ENCODE results near the gene ADIPOQ. TPM values are rescaled to one million over a fixed set of nuclear protein-coding genes. Genes with fewer than 3 reads are reported as not detected.

Gene ADIPOQ
- total RNA-seq, 1 donor from 2014 or later, result 0.05 TPM

DNA sequence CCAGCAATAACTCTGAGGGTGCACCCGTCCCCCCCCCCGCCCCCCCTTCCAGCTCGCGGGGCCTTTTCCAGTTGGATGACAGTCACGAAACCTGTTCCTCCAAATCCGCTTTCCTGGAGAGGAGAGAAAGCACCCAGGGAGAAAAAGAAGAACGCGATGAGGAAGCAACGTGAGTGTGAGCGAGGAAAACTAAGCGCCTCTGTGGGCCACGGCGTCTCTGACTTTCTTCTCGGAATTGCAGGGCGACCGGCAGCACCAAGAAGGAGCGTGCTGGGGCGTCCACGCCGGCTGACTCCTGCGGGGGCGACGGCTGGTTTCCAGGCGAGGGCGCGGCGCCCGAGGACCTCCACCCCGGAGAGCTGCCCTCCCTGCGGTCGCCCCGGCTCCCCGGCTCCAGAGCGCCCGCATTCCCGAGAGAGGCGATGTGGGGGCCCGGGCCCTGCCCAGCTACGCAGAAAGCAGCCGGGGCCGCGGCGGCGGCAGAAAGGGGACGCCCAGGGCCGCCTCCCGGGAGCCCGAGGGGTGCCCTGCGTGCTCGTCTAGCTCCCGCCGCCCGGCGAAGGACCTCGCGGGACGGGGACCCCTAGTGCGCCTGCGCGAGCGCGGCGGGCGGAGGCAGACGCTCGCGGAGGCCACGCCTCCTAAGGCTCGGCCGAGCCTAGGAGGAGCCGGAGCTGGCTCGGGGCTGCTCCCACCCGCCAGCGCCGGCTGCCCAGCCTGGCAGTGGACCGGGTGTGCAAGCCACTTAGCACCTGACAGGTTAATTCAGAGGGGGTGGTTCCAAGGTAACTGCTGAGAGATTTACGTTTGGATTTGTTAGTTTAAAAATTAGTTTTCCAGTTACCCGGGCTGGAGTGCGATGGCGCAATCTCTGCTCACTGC lies 15.3 kb upstream of the ADIPOQ start:
- TF ChIP-seq, protein P1, sequence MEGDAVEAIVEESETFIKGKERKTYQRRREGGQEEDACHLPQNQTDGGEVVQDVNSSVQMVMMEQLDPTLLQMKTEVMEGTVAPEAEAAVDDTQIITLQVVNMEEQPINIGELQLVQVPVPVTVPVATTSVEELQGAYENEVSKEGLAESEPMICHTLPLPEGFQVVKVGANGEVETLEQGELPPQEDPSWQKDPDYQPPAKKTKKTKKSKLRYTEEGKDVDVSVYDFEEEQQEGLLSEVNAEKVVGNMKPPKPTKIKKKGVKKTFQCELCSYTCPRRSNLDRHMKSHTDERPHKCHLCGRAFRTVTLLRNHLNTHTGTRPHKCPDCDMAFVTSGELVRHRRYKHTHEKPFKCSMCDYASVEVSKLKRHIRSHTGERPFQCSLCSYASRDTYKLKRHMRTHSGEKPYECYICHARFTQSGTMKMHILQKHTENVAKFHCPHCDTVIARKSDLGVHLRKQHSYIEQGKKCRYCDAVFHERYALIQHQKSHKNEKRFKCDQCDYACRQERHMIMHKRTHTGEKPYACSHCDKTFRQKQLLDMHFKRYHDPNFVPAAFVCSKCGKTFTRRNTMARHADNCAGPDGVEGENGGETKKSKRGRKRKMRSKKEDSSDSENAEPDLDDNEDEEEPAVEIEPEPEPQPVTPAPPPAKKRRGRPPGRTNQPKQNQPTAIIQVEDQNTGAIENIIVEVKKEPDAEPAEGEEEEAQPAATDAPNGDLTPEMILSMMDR (IDR thresholded peaks at IDR 0.05), result peak; percentile 9
- Mint-ChIP-seq H3K27ac (ENCODE audit: unreplicated experiment) (no peak overlapping the region), H3K4me1 (ENCODE audit: low read depth) (peaks cover 39% of the 10 kb centered on the region), H3K9me3 (ENCODE audit: low read depth) (no peaks in the 10 kb centered on the region), H3K27me3 (ENCODE audit: low read depth) (peaks cover 36% of the 10 kb centered on the region), H3K36me3 (ENCODE audit: low read depth) (no peaks in the 10 kb centered on the region), H3K4me3 (ENCODE audit: unreplicated experiment) (peak overlapping the region; percentile 70)
- DNase-seq (ENCODE audit: low spot score), result peak; percentile 89

DNA sequence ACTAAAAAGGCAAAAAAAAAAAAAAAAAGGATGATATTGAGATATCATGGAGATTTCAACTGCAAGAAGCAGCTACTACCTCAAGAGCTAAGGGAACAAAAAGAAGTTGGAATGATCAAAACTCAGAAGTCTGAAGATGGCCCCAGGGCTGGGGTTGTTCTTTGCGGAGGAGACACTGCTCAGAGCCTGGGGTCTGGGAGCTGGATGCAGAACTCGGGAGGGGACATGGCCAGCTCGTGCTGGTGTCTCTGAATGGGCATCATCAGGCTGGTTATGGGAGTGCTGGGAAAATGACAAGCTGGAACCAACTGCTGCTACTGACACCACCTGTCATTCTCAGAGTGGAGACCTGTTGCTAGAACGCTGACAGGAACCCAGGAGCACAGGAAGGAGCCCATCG lies 14.2 kb upstream of the ADIPOQ start:
- H3K4me1 Mint-ChIP-seq (ENCODE audit: low read depth), result peaks cover 32% of the 10 kb centered on the region
- peaks cover 40% of the 10 kb centered on the region for H3K27me3 Mint-ChIP-seq (ENCODE audit: low read depth)

GRCh38 chr3:186831798-186832197 lies 10.7 kb upstream of the ADIPOQ start:
- Mint-ChIP-seq H3K9me3 (ENCODE audit: low read depth) (no peaks in the 10 kb centered on the region), H3K27me3 (ENCODE audit: low read depth) (peaks cover 48% of the 10 kb centered on the region), H3K4me1 (ENCODE audit: low read depth) (peaks cover 5% of the 10 kb centered on the region), H3K36me3 (ENCODE audit: low read depth) (peaks cover 2% of the 10 kb centered on the region), H3K27ac (ENCODE audit: unreplicated experiment) (no peak overlapping the region), H3K4me3 (ENCODE audit: unreplicated experiment) (no peak overlapping the region)
- DNase-seq (ENCODE audit: low spot score), result no peak
- TF ChIP-seq, protein P1 (IDR thresholded peaks at IDR 0.05), result no peak

More for the DNA sequence above, 14.2 kb upstream of the ADIPOQ start:
- no peaks in the 10 kb centered on the region for H3K9me3 Mint-ChIP-seq (ENCODE audit: low read depth)
- TF ChIP-seq, protein P1 (IDR thresholded peaks at IDR 0.05), result no peak
- no peak overlapping the region for H3K4me3 Mint-ChIP-seq (ENCODE audit: unreplicated experiment)
- no peak overlapping the region for H3K27ac Mint-ChIP-seq (ENCODE audit: unreplicated experiment)
- H3K36me3 Mint-ChIP-seq (ENCODE audit: low read depth), result no peaks in the 10 kb centered on the region
- no peak for DNase-seq (ENCODE audit: low spot score)

- H3K27me3 Mint-ChIP-seq (ENCODE audit: low read depth), result peaks cover 48% of the 10 kb centered on the region
- TF ChIP-seq, protein P1 (IDR thresholded peaks at IDR 0.05), result no peak
- no peak for DNase-seq (ENCODE audit: low spot score)
- no peaks in the 10 kb centered on the region for H3K9me3 Mint-ChIP-seq (ENCODE audit: low read depth)
- no peak overlapping the region for H3K4me3 Mint-ChIP-seq (ENCODE audit: unreplicated experiment)
- peaks cover 2% of the 10 kb centered on the region for H3K36me3 Mint-ChIP-seq (ENCODE audit: low read depth)
- no peak overlapping the region for H3K27ac Mint-ChIP-seq (ENCODE audit: unreplicated experiment)
- peaks cover 2% of the 10 kb centered on the region for H3K4me1 Mint-ChIP-seq (ENCODE audit: low read depth)
These were observed 10.2 kb upstream of the ADIPOQ start for GRCh38 chr3:186832276-186832675.

- no peaks in the 10 kb centered on the region for H3K9me3 Mint-ChIP-seq (ENCODE audit: low read depth)
- H3K4me1 Mint-ChIP-seq (ENCODE audit: low read depth), result peaks cover 19% of the 10 kb centered on the region
- H3K27me3 Mint-ChIP-seq (ENCODE audit: low read depth), result peaks cover 5% of the 10 kb centered on the region
- H3K4me3 Mint-ChIP-seq (ENCODE audit: unreplicated experiment), result no peak overlapping the region
- TF ChIP-seq, protein P1 (IDR thresholded peaks at IDR 0.05), result no peak
- H3K27ac Mint-ChIP-seq (ENCODE audit: unreplicated experiment), result peak overlapping the region; percentile 83
- no peak for DNase-seq (ENCODE audit: low spot score)
- no peaks in the 10 kb centered on the region for H3K36me3 Mint-ChIP-seq (ENCODE audit: low read depth)
These were observed 2.5 kb upstream of the ADIPOQ start for GRCh38 chr3:186839874-186840641.
